H1 (cell line): Measurements from ENCODE around the gene SMNDC1. TPM values are rescaled to one million over a fixed set of nuclear protein-coding genes. Genes with fewer than 3 reads are reported as not detected.

Source experiments
- CTCF ChIA-PET: fragments of 300-600 bp; sonication (Branson Sonifier 250); formaldehyde crosslinking; loops from one replicate; lab custom pipeline; 2021; ENCODE audit not compliant: partially characterized antibody; lab: Charles Lee
- POLR2A ChIA-PET: fragments of 300-600 bp; sonication (Branson Sonifier 250); formaldehyde crosslinking; loops from one replicate; lab custom pipeline; 2021; ENCODE audit warnings: inconsistent platforms; ENCODE audit not compliant: partially characterized antibody; lab: Charles Lee
- DNase-seq, 2 experiments: peaks; one replicate each; pipeline versions ENCODE4 v3.0.0 to v3.0.0-alpha.2; 2010 to 2022; ENCODE audit warnings: low spot score in 2 of 2, low read depth in 1 of 2, mixed read lengths in 1 of 2
- FAIRE-seq: peaks from 2 replicates; lab custom pipeline; 2011; peaks lifted over from hg19 to GRCh38; lab: Jason Lieb, UNC
- H2AFZ ChIP-seq: 2 replicates; pipeline ENCODE4 v1.8.1; 2012; ENCODE audit warnings: low read length, inconsistent platforms
- H2AK5ac ChIP-seq: 2 replicates; pipeline ENCODE4 v1.6.1; 2013; ENCODE audit warnings: low read depth, low read length
- H2BK120ac ChIP-seq: replicated peaks from 2 replicates; pipeline ENCODE3; 2013; ENCODE audit warnings: low read depth, low read length, inconsistent platforms
- H2BK12ac ChIP-seq: 2 replicates; pipeline ENCODE4 v1.6.1; 2013; ENCODE audit warnings: low read depth, low read length
- H2BK15ac ChIP-seq: 2 replicates; pipeline ENCODE4 v1.6.1; 2013; ENCODE audit warnings: low read length
- H2BK20ac ChIP-seq: 2 replicates; pipeline ENCODE4 v1.6.1; 2013; ENCODE audit warnings: low read length
- H2BK5ac ChIP-seq: 2 replicates; pipeline ENCODE4 v1.6.1; 2013; ENCODE audit warnings: low read depth, low read length
- H3K14ac ChIP-seq: 2 replicates; pipeline ENCODE4 v1.6.1; 2013; ENCODE audit warnings: inconsistent platforms; ENCODE audit not compliant: insufficient read length
- H3K18ac ChIP-seq: 2 replicates; pipeline ENCODE4 v1.6.1; 2013; ENCODE audit warnings: low read length; ENCODE audit errors: extremely low read depth
- H3K23ac ChIP-seq: 2 replicates; pipeline ENCODE4 v1.6.1; 2013; ENCODE audit warnings: inconsistent platforms; ENCODE audit not compliant: insufficient read length
- H3K23me2 ChIP-seq: 2 replicates; pipeline ENCODE4 v1.6.1; 2013; ENCODE audit warnings: low read depth, low read length
- H3K27ac ChIP-seq: 2 replicates; pipeline ENCODE4 v1.6.1; 2011; ENCODE audit warnings: low read depth, low read length, inconsistent platforms
- H3K27me3 ChIP-seq, 4 experiments: replicated peaks in 1 of 4; 1 replicate in 1 of 4; 2 replicates in 3 of 4; pipeline versions ENCODE4 v1.6.1 to v1.8.1; 2011 to 2013; ENCODE audit warnings: low read length in 3 of 4, mild to moderate bottlenecking in 3 of 4, inconsistent platforms in 2 of 4, mixed read lengths in 2 of 4, moderate library complexity in 1 of 4; ENCODE audit not compliant: control insufficient read depth in 3 of 4, insufficient read depth in 3 of 4; ENCODE audit errors: extremely low read depth in 1 of 4
- H3K36me3 ChIP-seq, 4 experiments: 2 replicates each; pipeline versions ENCODE4 v1.6.1 to v1.8.1; 2011 to 2013; ENCODE audit warnings: mild to moderate bottlenecking in 4 of 4, low read length in 3 of 4, moderate library complexity in 2 of 4, control low read depth in 1 of 4, inconsistent platforms in 1 of 4; ENCODE audit not compliant: insufficient read depth in 4 of 4, control insufficient read depth in 2 of 4
- H3K4ac ChIP-seq: replicated peaks from 2 replicates; pipeline ENCODE3; 2013; ENCODE audit warnings: low read length, low read depth, mixed read lengths, inconsistent platforms; ENCODE audit not compliant: insufficient read length
- H3K4me1 ChIP-seq, 4 experiments: replicated peaks in 1 of 4; 1 replicate in 1 of 4; 2 replicates in 3 of 4; pipeline versions ENCODE4 v1.6.1 to v1.8.1; 2011 to 2013; ENCODE audit warnings: low read length in 3 of 4, inconsistent platforms in 2 of 4, mixed read lengths in 1 of 4; ENCODE audit not compliant: insufficient read depth in 4 of 4, control insufficient read depth in 3 of 4
- H3K4me2 ChIP-seq, 2 experiments: 2 replicates each; pipeline versions ENCODE4 v1.6.1 to v1.8.1; 2011 to 2013; ENCODE audit warnings: low read depth in 2 of 2, low read length in 2 of 2, control low read depth in 1 of 2, inconsistent platforms in 1 of 2, mild to moderate bottlenecking in 1 of 2; ENCODE audit not compliant: insufficient read depth in 1 of 2
- H3K4me3 ChIP-seq, 4 experiments: fragments of 200-600, 300-600 bp in 1 of 4; sonication (generic), shearing (Covaris generic), sonication (Bioruptor Twin) in 1 of 4; 2 replicates each; pipeline versions ENCODE4 v1.5.1 to v1.8.1; 2011 to 2016; ENCODE audit warnings: low read length in 4 of 4, low read depth in 3 of 4, control low read depth in 2 of 4, inconsistent platforms in 2 of 4, mild to moderate bottlenecking in 2 of 4, mixed read lengths in 1 of 4, moderate library complexity in 1 of 4; ENCODE audit not compliant: insufficient read depth in 2 of 4; ENCODE audit errors: extremely low read depth in 1 of 4
- H3K56ac ChIP-seq: replicated peaks from 2 replicates; pipeline ENCODE3; 2013; ENCODE audit warnings: low read depth, mild to moderate bottlenecking, mixed read lengths, low read length, inconsistent platforms; ENCODE audit not compliant: insufficient read length
- H3K79me1 ChIP-seq: 2 replicates; pipeline ENCODE4 v1.6.1; 2013; ENCODE audit warnings: low read depth, low read length, control low read depth
- H3K79me2 ChIP-seq, 2 experiments: 2 replicates each; pipeline versions ENCODE4 v1.6.1 to v1.8.1; 2012 to 2013; ENCODE audit warnings: low read length in 2 of 2, mild to moderate bottlenecking in 2 of 2, inconsistent platforms in 1 of 2; ENCODE audit not compliant: insufficient read depth in 2 of 2, control insufficient read depth in 1 of 2
- H3K9ac ChIP-seq, 4 experiments: replicated peaks in 1 of 4; 1 replicate in 1 of 4; 2 replicates in 3 of 4; pipeline versions ENCODE4 v1.6.1 to v1.8.1; 2011 to 2013; ENCODE audit warnings: low read depth in 3 of 4, low read length in 3 of 4, control low read depth in 2 of 4, mild to moderate bottlenecking in 2 of 4, moderate library complexity in 2 of 4, inconsistent platforms in 1 of 4; ENCODE audit errors: extremely low read depth in 1 of 4
- H3K9me3 ChIP-seq, 2 experiments: 2 replicates each; pipeline versions ENCODE4 v1.6.1 to v1.8.1; 2012 to 2013; ENCODE audit warnings: mild to moderate bottlenecking in 2 of 2, moderate library complexity in 2 of 2, control low read depth in 1 of 2, inconsistent platforms in 1 of 2, low read depth in 1 of 2, low read length in 1 of 2, mixed read lengths in 1 of 2; ENCODE audit not compliant: insufficient read depth in 2 of 2
- H4K20me1 ChIP-seq, 2 experiments: replicated peaks in 1 of 2; 2 replicates each; pipeline versions ENCODE3 to v1.8.1; 2011 to 2013; ENCODE audit warnings: inconsistent platforms in 2 of 2, low read length in 2 of 2, mild to moderate bottlenecking in 1 of 2; ENCODE audit not compliant: insufficient read depth in 2 of 2, control insufficient read depth in 1 of 2
- H4K5ac ChIP-seq: 2 replicates; pipeline ENCODE4 v1.6.1; 2013; ENCODE audit warnings: low read length, low read depth, mixed read lengths, inconsistent platforms; ENCODE audit not compliant: insufficient read length
- H4K8ac ChIP-seq: 2 replicates; pipeline ENCODE4 v1.8.0; 2013; ENCODE audit warnings: mild to moderate bottlenecking, moderate library complexity, low read length, inconsistent platforms; ENCODE audit not compliant: insufficient read depth; ENCODE audit errors: extremely low read depth
- H4K91ac ChIP-seq: replicated peaks from 2 replicates; pipeline ENCODE3; 2013; ENCODE audit warnings: low read length, mixed read lengths, inconsistent platforms; ENCODE audit not compliant: insufficient read length
- CBX8 ChIP-seq: fragments of 300-800, 300-1000 bp; sonication (generic); IDR thresholded peaks from 2 replicates; pipeline ENCODE4 v1.7.1; 2016; ENCODE audit warnings: low read depth, low read length, borderline replicate concordance
- E2F6 ChIP-seq: IDR thresholded peaks from 2 replicates; pipeline ENCODE4 v1.6.1; 2012; ENCODE audit warnings: inconsistent platforms
- HDAC6 ChIP-seq: IDR thresholded peaks from one replicate; pipeline ENCODE4 v1.7.1; 2012; ENCODE audit warnings: low read depth, mild to moderate bottlenecking, inconsistent platforms, low read length, moderate library complexity
- SIX5 ChIP-seq: IDR thresholded peaks from 2 replicates; pipeline ENCODE4 v1.6.1; 2011; ENCODE audit warnings: mild to moderate bottlenecking, low read depth, low read length
- WGBS, 2 experiments: shearing (Covaris generic) in 1 of 2; methylation state at CpG; one replicate each; pipeline versions ENCODE4 v1.1.6 to v1.1.7; 2013 to 2015; ENCODE audit warnings: low lambda C conversion rate in 2 of 2, mixed read lengths in 2 of 2, inconsistent platforms in 1 of 2, low coverage in 1 of 2, missing lambda C conversion rate in 1 of 2; ENCODE audit not compliant: insufficient replicate concordance in 2 of 2, insufficient coverage in 1 of 2, insufficient read length in 1 of 2; ENCODE audit errors: extremely low coverage in 1 of 2, missing lambda C conversion rate in 1 of 2; 5-methylcytosine and 5-hydroxymethylcytosine counted together
- polyA plus RNA-seq, 7 experiments: library from polyadenylated mRNA; depleted of rRNA in 3 of 7; stranded (reverse) in 5 of 7; unstranded in 2 of 7; fragments of >200 nt in 5 of 7; fragments of 200-250 nt in 2 of 7; gene quantifications; 1 replicate in 5 of 7; 2 replicates in 1 of 7; 4 replicates in 1 of 7; pipeline versions ENCODE4 v1.2.1 to v1.2.3, GENCODE V29; 2011 to 2013; ENCODE audit warnings: missing spikeins in 2 of 7, mixed read lengths in 2 of 7
- total RNA-seq: library from RNA; stranded (reverse); fragmentation: NEBNext Ultra II Directional; extraction: Animal tissue kit (Norgen Biotek cat#: 25700); gene quantifications from 2 replicates; pipeline ENCODE4 v1.2.1, GENCODE V29; 2021

SMNDC1 gene
- total and polyA plus RNA-seq, 2 of the 8 experiments (the other 6 are each of a cell fraction or from before 2014, with no cell fraction given): 8.1 to 48.6 TPM

GRCh38 chr10:110349386-110349785, 44.7 kb upstream of the SMNDC1 start:
- Histone ChIP-seq H3K9ac (no peak overlapping the region), H2BK120ac (no peak overlapping the region), H3K79me1 (no peaks in the 10 kb centered on the region), H3K36me3 (no peaks in the 10 kb centered on the region), H3K27me3 (no peaks in the 10 kb centered on the region; a peak in 1 of 7 replicates), H2AFZ (no peak overlapping the region), H3K79me2 (no peaks in the 10 kb centered on the region), H3K4ac (no peak overlapping the region), H2BK15ac (no peak overlapping the region), H3K18ac (no peak overlapping the region), H3K9me3 (no peaks in the 10 kb centered on the region), H3K23me2 (no peaks in the 10 kb centered on the region), H3K27ac (no peak overlapping the region), H4K20me1 (no peaks in the 10 kb centered on the region), H4K5ac (no peak overlapping the region), H3K4me1 (peaks cover 3 to 12% (median 9%) of the 10 kb centered on the region in 4 experiments; a peak in 6 of 7 replicates), H3K23ac (no peak overlapping the region), H2BK5ac (no peak overlapping the region), H3K56ac (no peak overlapping the region), H4K8ac (no peak overlapping the region), H3K4me3 (no peak overlapping the region), H3K4me2 (no peak overlapping the region), H2BK20ac (no peak overlapping the region), H4K91ac (no peak overlapping the region), H3K14ac (no peak overlapping the region), H2AK5ac (no peak overlapping the region), H2BK12ac (no peak overlapping the region)
- TF ChIP-seq E2F6 (no peak), SIX5 (no peak), HDAC6 (no peak), CBX8 (no peak)
- DNase-seq: no peak
- no peak for FAIRE-seq
- ChIA-PET POLR2A (no interaction called here), CTCF (interaction anchor here (1.6 to 2.1 kb wide), 3 partner anchors 11 to 199 kb away, joined by 3 to 8 read pairs (median 4); no protein-coding TSS in a partner anchor)
- 70% methylated on average over 5 of the region's 5 CpGs; no CpG with 5 or more reads in 1 of the 2 experiments for WGBS, 2 experiments
